H1 (cell line): ENCODE measurements around the gene DNAJC16. TPM values are rescaled to one million over a fixed set of nuclear protein-coding genes. Genes with fewer than 3 reads are reported as not detected.

Experiments
- SAP30 ChIP-seq: fragments of 300-600 bp; sonication (generic); IDR thresholded peaks from 2 replicates; pipeline ENCODE4 v1.7.1; 2012; ENCODE audit warnings: low read length, moderate library complexity, mild to moderate bottlenecking, inconsistent platforms; ENCODE audit not compliant: insufficient read depth, insufficient replicate concordance
- polyA plus RNA-seq, 7 experiments: library from polyadenylated mRNA; depleted of rRNA in 3 of 7; stranded (reverse) in 5 of 7; unstranded in 2 of 7; fragments of >200 nt in 5 of 7; fragments of 200-250 nt in 2 of 7; gene quantifications; 1 replicate in 5 of 7; 2 replicates in 1 of 7; 4 replicates in 1 of 7; pipeline versions ENCODE4 v1.2.1 to v1.2.3, GENCODE V29; 2011 to 2013; ENCODE audit warnings: missing spikeins in 2 of 7, mixed read lengths in 2 of 7
- total RNA-seq: library from RNA; stranded (reverse); fragmentation: NEBNext Ultra II Directional; extraction: Animal tissue kit (Norgen Biotek cat#: 25700); gene quantifications from 2 replicates; pipeline ENCODE4 v1.2.1, GENCODE V29; 2021
- TF ChIP-seq, protein P1 (sequence below): fragments of 300-600 bp; sonication (generic); IDR thresholded peaks from 2 replicates; pipeline ENCODE4 v1.7.1; 2012; ENCODE audit warnings: low read length, moderate library complexity, mild to moderate bottlenecking, inconsistent platforms; ENCODE audit not compliant: insufficient replicate concordance

The DNAJC16 gene
- total and polyA plus RNA-seq, 2 of the 8 experiments (the other 6 are each of a cell fraction or from before 2014, with no cell fraction given), result 7.9 to 23.3 TPM

DNA sequence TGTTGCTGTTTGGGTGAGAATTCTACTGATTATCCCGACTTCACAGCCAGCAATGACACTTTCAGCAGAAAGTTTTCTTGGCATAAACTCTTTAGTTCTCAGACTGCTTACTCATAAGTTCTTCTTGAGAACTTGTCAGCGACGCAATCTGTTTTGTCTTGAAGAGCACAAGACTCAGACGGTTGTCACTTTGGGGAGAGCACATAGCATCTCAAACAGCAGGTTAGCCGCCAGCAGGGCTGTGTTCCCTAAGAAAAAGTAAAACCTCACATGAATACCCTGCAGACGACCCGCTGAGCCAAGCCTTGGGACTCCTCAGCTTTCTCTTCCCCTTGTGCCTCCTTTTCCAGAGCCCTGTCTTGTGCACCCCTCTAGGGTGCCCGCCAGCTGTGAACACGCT lies 46.8 kb downstream of the DNAJC16 start (continued):
- TF ChIP-seq, protein P1, sequence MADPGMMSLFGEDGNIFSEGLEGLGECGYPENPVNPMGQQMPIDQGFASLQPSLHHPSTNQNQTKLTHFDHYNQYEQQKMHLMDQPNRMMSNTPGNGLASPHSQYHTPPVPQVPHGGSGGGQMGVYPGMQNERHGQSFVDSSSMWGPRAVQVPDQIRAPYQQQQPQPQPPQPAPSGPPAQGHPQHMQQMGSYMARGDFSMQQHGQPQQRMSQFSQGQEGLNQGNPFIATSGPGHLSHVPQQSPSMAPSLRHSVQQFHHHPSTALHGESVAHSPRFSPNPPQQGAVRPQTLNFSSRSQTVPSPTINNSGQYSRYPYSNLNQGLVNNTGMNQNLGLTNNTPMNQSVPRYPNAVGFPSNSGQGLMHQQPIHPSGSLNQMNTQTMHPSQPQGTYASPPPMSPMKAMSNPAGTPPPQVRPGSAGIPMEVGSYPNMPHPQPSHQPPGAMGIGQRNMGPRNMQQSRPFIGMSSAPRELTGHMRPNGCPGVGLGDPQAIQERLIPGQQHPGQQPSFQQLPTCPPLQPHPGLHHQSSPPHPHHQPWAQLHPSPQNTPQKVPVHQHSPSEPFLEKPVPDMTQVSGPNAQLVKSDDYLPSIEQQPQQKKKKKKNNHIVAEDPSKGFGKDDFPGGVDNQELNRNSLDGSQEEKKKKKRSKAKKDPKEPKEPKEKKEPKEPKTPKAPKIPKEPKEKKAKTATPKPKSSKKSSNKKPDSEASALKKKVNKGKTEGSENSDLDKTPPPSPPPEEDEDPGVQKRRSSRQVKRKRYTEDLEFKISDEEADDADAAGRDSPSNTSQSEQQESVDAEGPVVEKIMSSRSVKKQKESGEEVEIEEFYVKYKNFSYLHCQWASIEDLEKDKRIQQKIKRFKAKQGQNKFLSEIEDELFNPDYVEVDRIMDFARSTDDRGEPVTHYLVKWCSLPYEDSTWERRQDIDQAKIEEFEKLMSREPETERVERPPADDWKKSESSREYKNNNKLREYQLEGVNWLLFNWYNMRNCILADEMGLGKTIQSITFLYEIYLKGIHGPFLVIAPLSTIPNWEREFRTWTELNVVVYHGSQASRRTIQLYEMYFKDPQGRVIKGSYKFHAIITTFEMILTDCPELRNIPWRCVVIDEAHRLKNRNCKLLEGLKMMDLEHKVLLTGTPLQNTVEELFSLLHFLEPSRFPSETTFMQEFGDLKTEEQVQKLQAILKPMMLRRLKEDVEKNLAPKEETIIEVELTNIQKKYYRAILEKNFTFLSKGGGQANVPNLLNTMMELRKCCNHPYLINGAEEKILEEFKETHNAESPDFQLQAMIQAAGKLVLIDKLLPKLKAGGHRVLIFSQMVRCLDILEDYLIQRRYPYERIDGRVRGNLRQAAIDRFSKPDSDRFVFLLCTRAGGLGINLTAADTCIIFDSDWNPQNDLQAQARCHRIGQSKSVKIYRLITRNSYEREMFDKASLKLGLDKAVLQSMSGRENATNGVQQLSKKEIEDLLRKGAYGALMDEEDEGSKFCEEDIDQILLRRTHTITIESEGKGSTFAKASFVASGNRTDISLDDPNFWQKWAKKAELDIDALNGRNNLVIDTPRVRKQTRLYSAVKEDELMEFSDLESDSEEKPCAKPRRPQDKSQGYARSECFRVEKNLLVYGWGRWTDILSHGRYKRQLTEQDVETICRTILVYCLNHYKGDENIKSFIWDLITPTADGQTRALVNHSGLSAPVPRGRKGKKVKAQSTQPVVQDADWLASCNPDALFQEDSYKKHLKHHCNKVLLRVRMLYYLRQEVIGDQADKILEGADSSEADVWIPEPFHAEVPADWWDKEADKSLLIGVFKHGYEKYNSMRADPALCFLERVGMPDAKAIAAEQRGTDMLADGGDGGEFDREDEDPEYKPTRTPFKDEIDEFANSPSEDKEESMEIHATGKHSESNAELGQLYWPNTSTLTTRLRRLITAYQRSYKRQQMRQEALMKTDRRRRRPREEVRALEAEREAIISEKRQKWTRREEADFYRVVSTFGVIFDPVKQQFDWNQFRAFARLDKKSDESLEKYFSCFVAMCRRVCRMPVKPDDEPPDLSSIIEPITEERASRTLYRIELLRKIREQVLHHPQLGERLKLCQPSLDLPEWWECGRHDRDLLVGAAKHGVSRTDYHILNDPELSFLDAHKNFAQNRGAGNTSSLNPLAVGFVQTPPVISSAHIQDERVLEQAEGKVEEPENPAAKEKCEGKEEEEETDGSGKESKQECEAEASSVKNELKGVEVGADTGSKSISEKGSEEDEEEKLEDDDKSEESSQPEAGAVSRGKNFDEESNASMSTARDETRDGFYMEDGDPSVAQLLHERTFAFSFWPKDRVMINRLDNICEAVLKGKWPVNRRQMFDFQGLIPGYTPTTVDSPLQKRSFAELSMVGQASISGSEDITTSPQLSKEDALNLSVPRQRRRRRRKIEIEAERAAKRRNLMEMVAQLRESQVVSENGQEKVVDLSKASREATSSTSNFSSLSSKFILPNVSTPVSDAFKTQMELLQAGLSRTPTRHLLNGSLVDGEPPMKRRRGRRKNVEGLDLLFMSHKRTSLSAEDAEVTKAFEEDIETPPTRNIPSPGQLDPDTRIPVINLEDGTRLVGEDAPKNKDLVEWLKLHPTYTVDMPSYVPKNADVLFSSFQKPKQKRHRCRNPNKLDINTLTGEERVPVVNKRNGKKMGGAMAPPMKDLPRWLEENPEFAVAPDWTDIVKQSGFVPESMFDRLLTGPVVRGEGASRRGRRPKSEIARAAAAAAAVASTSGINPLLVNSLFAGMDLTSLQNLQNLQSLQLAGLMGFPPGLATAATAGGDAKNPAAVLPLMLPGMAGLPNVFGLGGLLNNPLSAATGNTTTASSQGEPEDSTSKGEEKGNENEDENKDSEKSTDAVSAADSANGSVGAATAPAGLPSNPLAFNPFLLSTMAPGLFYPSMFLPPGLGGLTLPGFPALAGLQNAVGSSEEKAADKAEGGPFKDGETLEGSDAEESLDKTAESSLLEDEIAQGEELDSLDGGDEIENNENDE, result no peak
- TF ChIP-seq SAP30, result no peak
